Neural cell (in vitro differentiated cells): ENCODE measurements around the gene TOM1L1. TPM values are rescaled to one million over a fixed set of nuclear protein-coding genes. Genes with fewer than 3 reads are reported as not detected.

Experiments
- H2AFZ ChIP-seq: fragments of 200-600, 300-800 bp; sonication (generic), shearing (Covaris generic); 2 replicates; pipeline ENCODE4 v1.6.0; 2014; ENCODE audit warnings: low read depth, mild to moderate bottlenecking, antibody characterized with exemption, low read length, moderate library complexity
- H3F3A ChIP-seq: fragments of 200-600 bp; shearing (Covaris generic); 2 replicates; pipeline ENCODE4 v1.6.1; 2016; ENCODE audit warnings: mild to moderate bottlenecking, moderate library complexity, mixed read lengths, antibody characterized with exemption, low read length; ENCODE audit not compliant: insufficient read depth, poor library complexity, severe bottlenecking
- H3K27ac ChIP-seq: fragments of 200-600, 300-800 bp; sonication (generic), shearing (Covaris generic); 2 replicates; pipeline ENCODE4 v1.5.1; 2014; ENCODE audit warnings: mild to moderate bottlenecking, low read length, moderate library complexity
- H3K27me3 ChIP-seq: fragments of 300-800, 200-600 bp; sonication (generic), shearing (Covaris generic); 2 replicates; pipeline ENCODE4 v1.6.0; 2014; ENCODE audit warnings: mild to moderate bottlenecking, low read depth, low read length, moderate library complexity; ENCODE audit not compliant: insufficient read depth
- H3K36me3 ChIP-seq: fragments of 300-800, 200-600 bp; sonication (generic), shearing (Covaris generic); 2 replicates; pipeline ENCODE4 v1.5.1; 2014; ENCODE audit warnings: mild to moderate bottlenecking, antibody characterized with exemption, low read length, moderate library complexity; ENCODE audit not compliant: insufficient read depth
- H3K4me2 ChIP-seq: fragments of 300-800, 200-600 bp; sonication (generic), shearing (Covaris generic); 2 replicates; pipeline ENCODE4 v1.6.0; 2014; ENCODE audit warnings: mild to moderate bottlenecking, low read length
- H3K4me3 ChIP-seq: fragments of 300-800, 200-600 bp; sonication (generic), shearing (Covaris generic); 2 replicates; pipeline ENCODE4 v1.5.1; 2014; ENCODE audit warnings: mild to moderate bottlenecking, low read length, moderate library complexity
- H3K79me2 ChIP-seq: fragments of 200-600 bp; shearing (Covaris generic); replicated peaks from 2 replicates; pipeline ENCODE4 v1.6.0; 2014; ENCODE audit warnings: mild to moderate bottlenecking, low read length, moderate library complexity; ENCODE audit not compliant: insufficient read depth
- H3K9ac ChIP-seq: fragments of 300-800, 200-600 bp; sonication (generic), shearing (Covaris generic); 2 replicates; pipeline ENCODE4 v1.6.1; 2016; ENCODE audit warnings: mild to moderate bottlenecking, low read length, mixed read lengths
- H3K9me2 ChIP-seq: fragments of 200-600 bp; shearing (Covaris generic); 2 replicates; pipeline ENCODE4 v1.6.1; 2016; ENCODE audit warnings: mild to moderate bottlenecking, low read length, mixed read lengths; ENCODE audit not compliant: insufficient read depth
- H3K9me3 ChIP-seq: fragments of 200-600, 300-800 bp; sonication (generic), shearing (Covaris generic); 2 replicates; pipeline ENCODE4 v1.6.1; 2016; ENCODE audit warnings: mild to moderate bottlenecking, mixed run types, low read length, moderate library complexity, mixed read lengths
- H4K20me1 ChIP-seq: fragments of 200-600 bp; shearing (Covaris generic); 2 replicates; pipeline ENCODE4 v1.6.1; 2016; ENCODE audit warnings: mild to moderate bottlenecking, mixed run types; ENCODE audit not compliant: insufficient read depth
- CTCF ChIP-seq: fragments of 450-650 bp; IDR thresholded peaks from 2 replicates; pipeline ENCODE4 v1.5.1; 2014; ENCODE audit warnings: antibody characterized with exemption, mild to moderate bottlenecking, moderate library complexity; ENCODE audit not compliant: poor library complexity, severe bottlenecking
- EP300 ChIP-seq: fragments of 450-650 bp; conservative IDR thresholded peaks from 2 replicates; pipeline ENCODE4 v1.6.1; 2014; ENCODE audit warnings: antibody characterized with exemption, mild to moderate bottlenecking, moderate library complexity; ENCODE audit not compliant: poor library complexity, severe bottlenecking
- EZH2 ChIP-seq: fragments of 200-600, 300-800 bp; shearing (Covaris generic), sonication (generic); IDR thresholded peaks from 2 replicates; pipeline ENCODE4 v1.6.1; 2014; ENCODE audit warnings: antibody characterized with exemption, low read length, borderline replicate concordance, mild to moderate bottlenecking; ENCODE audit not compliant: insufficient read depth, poor library complexity, severe bottlenecking
- MXI1 ChIP-seq: fragments of 450-650 bp; conservative IDR thresholded peaks from 2 replicates; pipeline ENCODE4 v1.6.1; 2014; ENCODE audit warnings: antibody characterized with exemption, mild to moderate bottlenecking; ENCODE audit not compliant: poor library complexity, severe bottlenecking
- POLR2AphosphoS5 ChIP-seq: IDR thresholded peaks from 2 replicates; pipeline ENCODE4 v1.6.1; 2012
- RAD21 ChIP-seq: fragments of 450-650 bp; conservative IDR thresholded peaks from 2 replicates; pipeline ENCODE4 v1.6.1; 2014; ENCODE audit warnings: antibody characterized with exemption, mild to moderate bottlenecking, moderate library complexity
- REST ChIP-seq: IDR thresholded peaks from 2 replicates; pipeline ENCODE4 v1.6.1; 2012; ENCODE audit warnings: borderline replicate concordance
- SMC3 ChIP-seq: fragments of 450-650 bp; conservative IDR thresholded peaks from 2 replicates; pipeline ENCODE4 v1.6.1; 2014; ENCODE audit warnings: antibody characterized with exemption, mild to moderate bottlenecking, moderate library complexity; ENCODE audit not compliant: poor library complexity
- TAF1 ChIP-seq: IDR thresholded peaks from 2 replicates; pipeline ENCODE4 v1.6.1; 2012; ENCODE audit warnings: low read depth
- polyA plus RNA-seq: library from polyadenylated mRNA; depleted of rRNA; stranded (reverse); fragments of >200 nt; gene quantifications from 2 replicates; pipeline ENCODE4 v1.2.3, GENCODE V29; 2014

Gene TOM1L1
- polyA plus RNA-seq, 1 donor from 2014 or later: 13.6 TPM

GRCh38 chr17:54887787-54888186 lies 12.9 kb upstream of the TOM1L1 start:
- Histone ChIP-seq H3K4me3 (no peak overlapping the region), H3K79me2 (no peaks in the 10 kb centered on the region), H3K9me2 (no peaks in the 10 kb centered on the region), H3K9ac (no peak overlapping the region), H3K4me2 (no peak overlapping the region), H2AFZ (no peak overlapping the region), H4K20me1 (no peaks in the 10 kb centered on the region), H3K36me3 (no peaks in the 10 kb centered on the region), H3K27ac (no peak overlapping the region), H3F3A (no peaks in the 10 kb centered on the region), H3K27me3 (no peaks in the 10 kb centered on the region), H3K9me3 (no peaks in the 10 kb centered on the region)
- no peak for TF ChIP-seq POLR2AphosphoS5
- no peak for TF ChIP-seq EP300
- TF ChIP-seq MXI1: no peak
- TF ChIP-seq RAD21: no peak

- H3K9me2 ChIP-seq: no peaks in the 10 kb centered on the region
- no peaks in the 10 kb centered on the region for H3K9me3 ChIP-seq
- H3K36me3 ChIP-seq: no peaks in the 10 kb centered on the region
- no peak overlapping the region for H3K4me2 ChIP-seq
- H2AFZ ChIP-seq: no peak overlapping the region
- no peaks in the 10 kb centered on the region for H3F3A ChIP-seq
- H3K9ac ChIP-seq: no peak overlapping the region
- no peaks in the 10 kb centered on the region for H4K20me1 ChIP-seq
- H3K27ac ChIP-seq: no peak overlapping the region
- no peaks in the 10 kb centered on the region for H3K27me3 ChIP-seq
- no peaks in the 10 kb centered on the region for H3K79me2 ChIP-seq
- TF ChIP-seq CTCF (no peak), TAF1 (no peak), REST (no peak), EZH2 (no peak), RAD21 (no peak), SMC3 (no peak), MXI1 (no peak), POLR2AphosphoS5 (no peak), EP300 (no peak)
- H3K4me3 ChIP-seq: no peak overlapping the region
Observed at GRCh38 chr17:54888254-54888653, 12.4 kb upstream of the TOM1L1 start.

- Histone ChIP-seq H3F3A (no peaks in the 10 kb centered on the region), H3K79me2 (no peaks in the 10 kb centered on the region), H3K4me3 (no peak overlapping the region), H4K20me1 (no peaks in the 10 kb centered on the region), H3K27me3 (no peaks in the 10 kb centered on the region), H3K9me3 (no peaks in the 10 kb centered on the region), H2AFZ (no peak overlapping the region), H3K9ac (no peak overlapping the region), H3K4me2 (no peak overlapping the region), H3K9me2 (no peaks in the 10 kb centered on the region), H3K27ac (no peak overlapping the region), H3K36me3 (no peaks in the 10 kb centered on the region)
- TF ChIP-seq CTCF (no peak), EP300 (no peak), MXI1 (no peak), POLR2AphosphoS5 (no peak), RAD21 (no peak), REST (no peak), TAF1 (no peak), SMC3 (no peak), EZH2 (no peak)
Observed at GRCh38 chr17:54888981-54889380, 11.7 kb upstream of the TOM1L1 start.
